Measurements from ENCODE around the gene CCDC136.

Gene CCDC136

GRCh38 chr7:128846781-128847444 lies 55.1 kb downstream of the CCDC136 start:
- no peak for DNase-seq

- no peak for DNase-seq
Measured at GRCh38 chr7:128847721-128848211, 56.0 kb downstream of the CCDC136 start.

GRCh38 chr7:128848289-128849155 lies 56.8 kb downstream of the CCDC136 start:
- DNase-seq = no peak

GRCh38 chr7:128849156-128849515 lies 57.4 kb downstream of the CCDC136 start:
- DNase-seq = no peak

- no peak for DNase-seq
Measured at GRCh38 chr7:128849804-128850490, 58.2 kb downstream of the CCDC136 start.

GRCh38 chr7:128852537-128853254 lies 60.9 kb downstream of the CCDC136 start:
- no peak for DNase-seq

- no peak for DNase-seq
Measured at GRCh38 chr7:128853799-128854198, 62.0 kb downstream of the CCDC136 start.

GRCh38 chr7:128854396-128854795 lies 62.6 kb downstream of the CCDC136 start:
- DNase-seq = no peak

GRCh38 chr7:128855559-128855958 lies 63.8 kb downstream of the CCDC136 start:
- no peak for DNase-seq

GRCh38 chr7:128856001-128856718 lies 64.4 kb downstream of the CCDC136 start:
- DNase-seq = no peak

- no peak for DNase-seq
Measured at GRCh38 chr7:128858380-128859231, 66.8 kb downstream of the CCDC136 start.

- DNase-seq = no peak
Measured at GRCh38 chr7:128859232-128860157, 67.7 kb downstream of the CCDC136 start.

GRCh38 chr7:128860158-128861073 lies 68.6 kb downstream of the CCDC136 start:
- DNase-seq = no peak

- DNase-seq = no peak
Measured at GRCh38 chr7:128861957-128862570, 70.3 kb downstream of the CCDC136 start.

- peak; percentile 99 for DNase-seq
Measured at GRCh38 chr7:128862571-128863432, 71.0 kb downstream of the CCDC136 start, which contains the start of gene ATP6V1F. Gene ATP6V1F, plus strand, starts transcription at chr7:128862856. Its CDS starts 49 bp downstream, at chr7:128862905.

- DNase-seq = peak; percentile 33
Measured at GRCh38 chr7:128863433-128863989, 71.7 kb downstream of the CCDC136 start.

GRCh38 chr7:128865303-128865702 lies 73.5 kb downstream of the CCDC136 start:
- no peak for DNase-seq
